ENCODE data around the gene GYPA.
"Not testable (repeated sequence)": the region's sequence is repeated elsewhere in the genome, so short reads cannot be mapped to it uniquely, and the experiment has no call there.

GYPA gene

GRCh38 chr4:144128709-144129320, 11.7 kb downstream of the GYPA start:
- DNase-seq = not testable (repeated sequence)

DNA sequence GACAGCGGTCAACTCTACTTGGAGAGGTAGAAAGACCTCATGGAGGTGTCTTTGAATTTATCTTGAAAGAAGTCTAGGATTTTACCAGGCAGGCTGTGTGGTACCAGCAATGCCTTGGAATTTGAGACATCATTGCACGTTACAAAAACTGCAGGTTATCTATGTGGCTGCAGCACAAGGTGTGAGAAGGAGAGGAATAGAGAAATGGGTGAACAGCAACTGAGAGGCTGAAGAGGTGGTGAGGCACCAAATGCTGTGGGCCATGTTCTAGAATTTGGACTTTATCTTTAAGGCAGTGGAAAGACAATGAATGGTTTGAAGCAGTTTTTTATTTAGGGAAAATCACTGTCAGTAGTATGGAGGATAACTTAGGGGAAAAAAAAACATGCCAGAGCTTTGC, 15.4 kb downstream of the GYPA start:
- not testable (repeated sequence) for DNase-seq

DNA sequence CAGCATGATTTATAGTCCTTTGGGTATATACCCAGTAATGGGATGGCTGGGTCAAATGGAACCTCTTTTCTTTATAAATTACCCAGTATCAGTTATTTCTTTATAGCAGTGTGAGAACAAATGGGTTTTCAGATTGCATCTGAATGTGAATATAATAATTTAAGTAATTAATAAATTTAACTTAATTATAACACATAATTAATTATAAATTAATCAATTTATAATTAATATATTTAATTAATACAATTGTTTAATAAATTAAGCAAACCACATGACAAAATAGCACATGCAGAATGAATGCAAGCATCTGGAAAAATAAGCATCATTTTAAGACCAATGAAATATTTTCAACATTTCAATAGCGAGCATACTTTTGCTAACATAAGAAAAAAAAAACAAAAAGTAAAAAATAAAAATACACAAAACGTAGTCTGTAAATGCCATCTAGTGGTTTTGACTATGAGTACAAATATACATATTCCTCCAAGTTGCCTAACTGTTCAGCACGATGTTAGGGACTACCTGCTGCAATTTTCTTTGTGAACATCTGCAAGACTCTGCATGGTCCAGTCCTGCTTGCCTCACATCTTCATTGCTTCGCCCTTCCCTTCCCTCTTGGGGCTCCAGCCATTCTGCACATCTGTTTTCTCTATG, 16.4 kb downstream of the GYPA start:
- DNase-seq = not testable (repeated sequence)

GRCh38 chr4:144123269-144123668, 17.2 kb downstream of the GYPA start:
- not testable (repeated sequence) for DNase-seq

DNA sequence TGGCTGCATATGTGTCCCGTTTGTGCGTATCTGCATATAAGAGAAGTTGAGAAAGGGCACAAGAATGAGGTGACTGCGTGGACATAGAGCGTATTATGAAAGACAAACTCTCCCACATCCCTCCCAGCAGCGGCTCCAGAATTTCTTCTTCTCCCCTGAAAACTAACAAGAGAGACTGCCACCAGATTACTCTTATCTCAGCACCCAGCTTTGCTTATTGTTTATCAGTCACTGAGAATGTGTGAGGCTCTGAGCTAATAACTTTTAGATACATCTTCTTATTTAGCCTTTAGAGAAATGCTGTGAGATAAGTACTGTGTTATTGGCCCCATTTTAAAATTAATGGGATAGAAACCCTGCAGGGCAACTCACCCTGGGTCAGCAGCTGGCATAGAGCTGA, 20.8 kb downstream of the GYPA start:
- DNase-seq = not testable (repeated sequence)

DNA sequence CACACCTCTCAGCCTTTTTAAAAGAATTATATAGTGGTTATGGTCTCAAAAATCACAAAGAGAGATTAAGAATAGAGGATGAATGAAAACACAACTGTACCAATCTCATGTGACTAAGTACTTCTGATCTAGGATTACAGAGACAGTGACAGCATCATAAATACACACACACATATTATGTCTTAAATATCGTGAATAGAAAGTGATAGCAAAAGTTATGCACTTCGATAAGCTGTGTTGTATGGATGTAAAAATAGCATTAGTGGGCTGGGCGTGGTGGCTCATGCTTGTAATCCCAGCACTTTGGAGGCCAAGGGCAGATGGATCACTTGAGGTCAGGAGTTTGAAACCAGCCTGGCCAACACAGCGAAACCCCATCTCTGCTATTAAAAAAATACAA, 25.0 kb downstream of the GYPA start:
- DNase-seq = no peak

GRCh38 chr4:144113546-144113945, 27.0 kb downstream of the GYPA start:
- no peak for DNase-seq

DNA sequence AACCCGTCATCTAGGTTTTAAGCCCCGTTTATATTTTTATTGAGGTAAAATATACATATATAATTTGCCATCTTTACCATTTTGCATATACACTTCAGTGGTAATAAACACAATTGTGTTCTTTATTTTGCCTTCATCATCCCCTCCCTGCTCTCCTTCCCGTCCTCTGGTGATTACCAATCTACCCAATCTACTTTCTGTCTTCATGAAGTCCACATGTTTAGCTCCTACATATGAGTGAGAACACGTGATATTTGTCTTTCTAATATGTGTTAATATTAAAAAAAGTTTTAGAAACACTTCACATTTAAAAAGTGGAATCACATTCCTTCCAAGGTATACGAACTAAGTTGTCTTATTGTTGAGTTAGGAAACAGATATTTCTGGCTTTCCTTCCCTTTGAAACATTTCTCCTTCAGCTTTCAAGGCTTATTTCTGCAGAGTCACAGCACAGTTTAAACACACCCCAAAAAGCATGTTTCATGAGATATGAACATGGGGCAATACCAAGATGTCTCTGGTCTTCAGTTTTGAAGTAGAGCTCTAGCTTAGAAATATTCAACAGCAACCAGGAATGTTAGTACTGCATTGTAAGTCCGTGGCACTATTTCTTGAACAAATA, 35.9 kb downstream of the GYPA start:
- no peak for DNase-seq

DNA sequence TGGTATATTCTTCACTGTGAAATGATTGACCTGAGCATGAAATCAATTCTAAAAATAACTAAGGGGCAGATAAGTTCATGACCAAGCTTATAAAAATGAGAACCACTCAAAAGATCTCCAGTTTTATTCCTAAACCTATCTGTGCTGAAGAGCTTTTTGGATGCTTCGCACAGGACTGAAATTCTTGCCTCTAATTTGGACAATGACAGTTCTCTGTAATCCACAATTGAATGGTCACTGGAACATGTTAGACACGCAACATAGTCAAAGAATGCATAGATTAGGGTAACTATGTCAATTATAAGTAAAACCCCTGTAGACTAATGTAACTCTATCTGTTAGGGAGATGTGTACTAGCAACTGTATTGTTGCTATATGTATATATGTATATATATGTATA, 42.7 kb downstream of the GYPA start:
- not testable (repeated sequence) for DNase-seq

- not testable (repeated sequence) for DNase-seq
Observed at GRCh38 chr4:144093995-144094394, 46.5 kb downstream of the GYPA start.

- not testable (repeated sequence) for DNase-seq
Observed at GRCh38 chr4:144091181-144091580, 49.3 kb downstream of the GYPA start.

DNA sequence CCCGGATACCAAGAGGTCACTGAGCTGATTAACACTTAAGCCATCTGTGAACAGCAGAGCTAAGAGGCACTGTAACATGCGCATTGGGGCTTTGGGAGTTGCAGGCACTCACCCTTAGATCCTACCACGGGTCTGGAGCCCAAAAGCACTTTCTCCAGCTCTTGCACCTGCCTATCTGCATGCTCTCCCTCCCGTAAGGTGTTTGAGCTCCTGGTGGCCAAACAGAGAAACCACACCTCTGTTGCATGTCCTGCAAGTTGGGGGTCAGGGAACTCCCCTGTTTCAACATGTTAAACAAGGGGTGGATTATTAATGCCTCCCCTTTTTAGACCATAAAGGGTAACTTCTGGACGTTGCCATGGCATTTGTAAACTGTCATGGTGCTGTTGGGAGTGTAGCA, 49.8 kb downstream of the GYPA start:
- DNase-seq = no peak

GRCh38 chr4:144082053-144082452, 58.5 kb downstream of the GYPA start:
- DNase-seq = not testable (repeated sequence)

- not testable (repeated sequence) for DNase-seq
Observed at GRCh38 chr4:144080135-144080534, 60.4 kb downstream of the GYPA start.

DNA sequence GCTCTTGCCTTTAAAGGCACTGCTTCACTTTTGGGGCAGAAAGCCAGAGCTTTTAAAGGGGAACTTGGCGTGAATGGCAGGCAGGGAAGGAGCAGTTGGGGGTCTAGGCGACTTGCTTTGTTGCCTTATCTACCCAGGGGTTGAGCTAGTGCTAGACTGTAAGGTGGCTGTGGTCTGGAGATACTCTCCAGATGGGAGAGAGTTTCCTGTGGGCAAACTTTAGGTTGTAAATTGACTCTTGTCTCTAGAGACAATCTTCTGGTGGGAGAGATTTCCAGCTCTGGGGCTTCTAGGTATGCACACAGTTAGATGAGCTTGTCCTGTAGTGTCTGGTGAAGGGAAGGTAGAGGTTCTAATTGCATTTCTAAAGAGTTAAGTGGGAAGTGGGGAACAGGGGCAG, 61.8 kb downstream of the GYPA start:
- DNase-seq = not testable (repeated sequence)

DNA sequence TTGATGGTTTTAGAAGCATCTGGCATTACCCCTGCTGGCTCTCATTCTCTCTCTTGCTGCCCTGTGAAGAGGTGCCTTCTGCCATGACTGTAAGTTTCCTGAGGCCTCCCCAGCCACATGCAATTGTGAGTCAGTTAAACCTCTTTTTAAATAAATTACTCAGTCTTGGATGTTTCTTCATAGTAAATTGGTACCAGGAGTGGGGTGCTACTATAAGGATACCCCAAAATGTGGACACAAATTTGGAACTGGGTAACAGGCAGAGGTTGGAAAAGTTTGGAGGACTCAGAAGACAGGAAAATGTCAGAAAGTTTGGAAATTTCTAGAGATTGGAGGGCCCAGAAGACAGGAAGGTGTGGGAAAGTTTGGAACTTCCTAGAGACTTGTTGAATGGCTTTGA, 79.0 kb downstream of the GYPA start:
- DNase-seq = not testable (repeated sequence)

DNA sequence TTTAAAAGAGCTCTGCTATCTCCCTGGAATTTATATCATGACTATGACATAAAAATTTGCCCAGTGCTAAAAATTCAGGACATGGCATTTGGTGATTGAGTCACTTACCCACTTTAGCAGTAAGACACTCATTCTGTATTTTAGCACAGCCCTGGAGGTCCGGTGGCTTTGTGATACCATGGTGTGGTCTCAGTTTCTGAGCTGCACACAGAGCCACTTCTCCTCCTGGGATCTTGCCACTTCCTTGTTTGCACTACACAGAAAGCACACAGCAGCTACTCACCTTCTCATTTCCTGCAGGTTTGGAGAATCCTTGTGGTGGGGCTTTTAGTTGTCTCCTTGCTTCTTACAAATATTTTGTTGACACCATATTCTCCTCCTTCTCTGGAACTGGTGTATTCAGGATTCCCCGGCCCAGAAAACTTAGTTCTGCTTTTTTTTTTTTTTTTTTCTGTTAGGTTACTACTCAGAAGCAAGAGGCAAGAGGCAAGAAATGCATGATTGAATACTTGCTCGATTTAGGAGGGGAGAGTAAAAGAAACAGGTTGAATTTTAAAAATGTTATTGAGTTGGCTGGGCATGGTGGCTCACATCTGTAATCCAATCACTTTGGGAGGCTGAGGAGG, 80.2 kb downstream of the GYPA start:
- not testable (repeated sequence) for DNase-seq
